ENCODE data around the gene ARHGAP28. TPM values are rescaled to one million over a fixed set of nuclear protein-coding genes. Genes with fewer than 3 reads are reported as not detected.

ARHGAP28 gene
- total and polyA plus RNA-seq, 7 donors, result 0.65 to 8.8 (median 3.0) TPM

DNA sequence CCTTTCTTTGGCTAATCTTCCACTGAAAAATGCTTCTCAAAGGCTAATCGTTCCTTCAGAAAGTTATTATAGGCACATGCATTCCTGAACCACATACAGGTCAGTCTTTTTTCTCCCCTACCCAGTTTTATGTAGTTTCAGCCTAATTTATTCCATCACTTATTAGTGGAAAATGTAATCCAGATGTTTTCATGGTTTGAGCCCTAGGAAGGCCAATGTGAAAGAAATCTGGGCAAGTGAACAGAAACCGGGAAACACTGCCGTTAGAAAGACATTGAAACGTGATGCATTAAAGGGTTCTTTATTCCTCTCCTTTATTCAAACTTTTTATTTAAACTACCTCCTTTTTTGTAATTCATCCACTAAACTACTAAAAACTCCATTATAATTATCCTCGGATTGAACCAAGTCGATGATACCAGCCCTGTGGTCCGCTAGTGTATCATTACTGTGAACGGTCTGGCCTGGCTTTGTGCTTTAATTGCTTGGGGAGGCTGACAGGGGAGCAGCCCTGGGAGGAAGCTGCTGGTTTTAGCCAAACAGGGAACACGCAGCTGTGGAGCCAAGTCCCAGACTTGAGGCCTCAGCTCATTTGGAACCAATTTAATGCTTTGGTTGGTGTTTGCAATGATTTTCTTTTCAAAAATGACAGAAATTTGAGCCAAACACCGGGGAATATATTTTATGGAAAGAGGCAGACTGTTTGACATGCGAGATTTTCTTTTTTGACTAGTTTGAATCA lies 149.2 kb downstream of the ARHGAP28 start:
- WGBS, 3 donors, result 51 to 68% (median 59%) methylated on average over 11 of the region's 11 CpGs
- H3K27ac ChIP-seq, result no peak overlapping the region
- no peak for ATAC-seq
- DNase-seq, result no peak
- H3K9me3 ChIP-seq, result no peaks in the 10 kb centered on the region
- no peak overlapping the region for H3K4me3 ChIP-seq
- H3K4me1 ChIP-seq, result peaks cover 6% of the 10 kb centered on the region
- H3K27me3 ChIP-seq (ENCODE audit: insufficient read depth in 3 of 3, low read length in 2 of 3), result no peaks in the 10 kb centered on the region
- TF ChIP-seq, protein P1, sequence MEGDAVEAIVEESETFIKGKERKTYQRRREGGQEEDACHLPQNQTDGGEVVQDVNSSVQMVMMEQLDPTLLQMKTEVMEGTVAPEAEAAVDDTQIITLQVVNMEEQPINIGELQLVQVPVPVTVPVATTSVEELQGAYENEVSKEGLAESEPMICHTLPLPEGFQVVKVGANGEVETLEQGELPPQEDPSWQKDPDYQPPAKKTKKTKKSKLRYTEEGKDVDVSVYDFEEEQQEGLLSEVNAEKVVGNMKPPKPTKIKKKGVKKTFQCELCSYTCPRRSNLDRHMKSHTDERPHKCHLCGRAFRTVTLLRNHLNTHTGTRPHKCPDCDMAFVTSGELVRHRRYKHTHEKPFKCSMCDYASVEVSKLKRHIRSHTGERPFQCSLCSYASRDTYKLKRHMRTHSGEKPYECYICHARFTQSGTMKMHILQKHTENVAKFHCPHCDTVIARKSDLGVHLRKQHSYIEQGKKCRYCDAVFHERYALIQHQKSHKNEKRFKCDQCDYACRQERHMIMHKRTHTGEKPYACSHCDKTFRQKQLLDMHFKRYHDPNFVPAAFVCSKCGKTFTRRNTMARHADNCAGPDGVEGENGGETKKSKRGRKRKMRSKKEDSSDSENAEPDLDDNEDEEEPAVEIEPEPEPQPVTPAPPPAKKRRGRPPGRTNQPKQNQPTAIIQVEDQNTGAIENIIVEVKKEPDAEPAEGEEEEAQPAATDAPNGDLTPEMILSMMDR (IDR thresholded peaks at IDR 0.05), result no peak
- H3K36me3 ChIP-seq (ENCODE audit: insufficient read depth in 1 of 2, low read depth in 1 of 2), result peaks cover 0 to 9% of the 10 kb centered on the region in 2 donors
- intact Hi-C loops (cut with DNase I), result loop anchor here in 1 of 2 donors (10.0 kb wide), 1 partner anchor 154 kb away; the partner anchor contains the start of gene ARHGAP28

DNA sequence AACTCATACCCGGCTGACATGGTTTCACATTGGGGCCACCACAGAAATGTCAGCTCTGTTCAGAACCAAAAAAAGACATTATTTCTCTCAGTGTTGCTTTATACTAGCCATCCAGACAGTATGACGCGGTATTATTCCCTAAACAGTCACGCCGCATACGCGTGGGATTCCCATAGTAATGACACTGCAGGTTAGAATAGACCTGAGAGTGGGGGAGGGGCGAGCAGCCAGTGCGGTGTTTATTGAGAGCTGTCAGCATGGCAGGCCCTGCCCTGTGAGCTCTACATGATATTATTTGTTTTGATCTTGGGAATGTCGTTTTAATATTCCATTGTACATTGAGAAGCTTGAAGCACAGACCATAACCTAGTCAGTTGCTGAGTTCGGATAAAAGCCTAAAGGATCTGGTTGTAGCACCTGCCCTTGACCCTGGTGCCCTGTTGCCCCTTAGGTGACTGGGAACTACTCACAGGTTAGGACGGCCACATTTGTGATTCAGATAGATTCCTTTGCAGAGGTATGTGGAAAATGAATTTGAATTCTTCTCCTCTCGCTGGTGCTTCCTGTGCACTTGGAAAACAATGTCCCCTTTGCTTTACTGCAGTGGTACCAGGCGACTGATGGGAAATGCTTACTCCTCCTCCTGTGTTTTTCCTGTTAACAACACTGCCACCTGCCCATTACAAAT lies 150.1 kb downstream of the ARHGAP28 start:
- Histone ChIP-seq H3K9me3 (no peaks in the 10 kb centered on the region), H3K27ac (no peak overlapping the region), H3K4me1 (peaks cover 6% of the 10 kb centered on the region), H3K27me3 (ENCODE audit: insufficient read depth in 3 of 3, low read length in 2 of 3) (no peaks in the 10 kb centered on the region), H3K36me3 (ENCODE audit: insufficient read depth in 1 of 2, low read depth in 1 of 2) (peaks cover 0 to 6% of the 10 kb centered on the region in 2 donors), H3K4me3 (no peak overlapping the region)
- DNase-seq (no peak), ATAC-seq (no peak)
- WGBS, 3 donors, result 86 to 89% (median 88%) methylated on average over 14 of the region's 14 CpGs
- intact Hi-C loops (cut with DNase I), result loop anchor here (10.0 kb wide), 2 partner anchors 155 to 1005 kb away; partner anchors contain the start of gene ARHGAP28 (in 1 of the 2)
- TF ChIP-seq, protein P1 (IDR thresholded peaks at IDR 0.05), result no peak

DNA sequence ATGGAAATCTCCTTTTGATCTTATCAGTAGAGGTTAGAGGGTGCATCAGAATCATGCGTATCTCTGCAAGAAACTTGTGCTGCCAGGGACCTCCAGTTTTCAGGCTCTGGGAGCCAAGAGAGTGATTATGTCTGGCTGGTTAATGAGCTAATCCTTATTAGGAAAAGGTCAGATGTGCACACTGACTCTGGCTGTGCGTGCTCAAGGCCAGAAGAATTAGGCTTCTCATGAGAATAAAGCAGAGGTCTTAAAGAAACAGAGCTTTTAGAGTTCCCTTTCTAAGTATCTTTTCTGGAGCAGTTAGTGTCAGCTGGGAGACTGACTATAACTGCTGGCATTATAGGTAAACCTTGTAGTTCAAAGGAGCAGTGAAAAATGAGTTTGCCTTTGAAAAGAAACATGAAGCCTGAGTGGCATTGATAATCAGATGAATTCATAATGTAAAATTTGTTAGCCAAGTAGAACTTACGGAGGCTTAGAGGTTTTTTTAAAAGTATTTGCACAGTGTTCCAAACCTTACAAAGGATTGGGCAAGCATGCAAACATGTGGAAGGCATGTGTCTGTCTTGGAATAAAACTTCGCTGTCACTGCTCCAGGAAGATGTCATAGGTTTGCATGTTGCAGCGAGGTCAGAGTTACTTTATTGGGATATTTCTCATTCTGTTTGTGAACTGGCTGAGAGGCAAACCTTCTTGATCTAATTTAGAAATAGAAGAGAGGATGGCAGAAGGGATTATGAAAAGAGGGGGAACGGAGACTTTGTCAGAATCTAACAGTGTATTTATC lies 151.7 kb downstream of the ARHGAP28 start:
- TF ChIP-seq, protein P1 (IDR thresholded peaks at IDR 0.05), result no peak
- Histone ChIP-seq H3K4me1 (peaks cover 6% of the 10 kb centered on the region), H3K36me3 (ENCODE audit: insufficient read depth in 1 of 2, low read depth in 1 of 2) (no peaks in the 10 kb centered on the region), H3K27ac (no peak overlapping the region), H3K4me3 (no peak overlapping the region), H3K27me3 (ENCODE audit: insufficient read depth in 3 of 3, low read length in 2 of 3) (no peaks in the 10 kb centered on the region), H3K9me3 (no peaks in the 10 kb centered on the region)
- peak in 2 of 4 donors; percentile 72 to 76 for ATAC-seq
- no peak for DNase-seq
- intact Hi-C loops (cut with DNase I), result loop anchor here in 1 of 2 donors (10.0 kb wide), 1 partner anchor 1006 kb away; no protein-coding TSS in a partner anchor
- WGBS, 3 donors, result 23 to 36% (median 31%) methylated on average over 6 of the region's 6 CpGs

DNA sequence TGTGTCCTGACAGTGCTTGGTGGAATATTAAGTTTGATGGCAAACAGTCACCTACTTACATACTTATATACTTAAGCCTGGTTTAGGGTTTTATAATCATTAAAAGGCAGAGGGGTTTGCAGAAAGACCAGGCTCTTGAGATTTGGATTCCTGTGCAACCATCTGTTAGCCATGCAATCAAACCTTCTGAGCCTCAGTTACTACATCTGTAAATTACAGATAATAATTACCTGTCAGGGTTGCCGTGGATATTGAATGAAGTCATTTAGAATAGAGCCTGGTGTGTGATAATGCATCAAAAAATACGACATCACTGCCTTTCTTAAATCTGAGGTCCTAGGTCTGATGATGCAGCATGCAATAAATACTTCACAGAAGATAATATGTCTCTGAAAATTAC lies 152.9 kb downstream of the ARHGAP28 start:
- H3K27ac ChIP-seq, result no peak overlapping the region
- no peak overlapping the region for H3K4me3 ChIP-seq
- H3K36me3 ChIP-seq (ENCODE audit: insufficient read depth in 1 of 2, low read depth in 1 of 2), result peaks cover 0 to 5% of the 10 kb centered on the region in 2 donors
- no peak for ATAC-seq
- H3K9me3 ChIP-seq, result no peaks in the 10 kb centered on the region
- no peak for DNase-seq
- TF ChIP-seq, protein P1 (IDR thresholded peaks at IDR 0.05), result no peak
- peaks cover 6% of the 10 kb centered on the region for H3K4me1 ChIP-seq
- intact Hi-C loops (cut with DNase I), result loop anchor here in 1 of 2 donors (10.0 kb wide), 1 partner anchor 1008 kb away; no protein-coding TSS in a partner anchor
- H3K27me3 ChIP-seq (ENCODE audit: insufficient read depth in 3 of 3, low read length in 2 of 3), result no peaks in the 10 kb centered on the region
- 89 to 92% (median 92%) methylated on average over 2 of the region's 2 CpGs for WGBS, 3 donors

Measured in psoas muscle (tissue), 8 donors.